ENCODE measurements around the gene TNFRSF11A.

Gene TNFRSF11A

GRCh38 chr18:62332964-62333695, 8.0 kb downstream of the TNFRSF11A start:
- DNase-seq (ENCODE audit: low read depth) = no peak
- no peak for TF ChIP-seq CTCF (IDR thresholded peaks at IDR 0.05; ENCODE audit: control insufficient read depth, insufficient read depth, low read depth, low read length, missing control alignments)
- H3K4me3 ChIP-seq (ENCODE audit: control insufficient read depth, low read depth, low read length) = no peak overlapping the region

GRCh38 chr18:62334120-62334519, 9.0 kb downstream of the TNFRSF11A start:
- TF ChIP-seq CTCF (IDR thresholded peaks at IDR 0.05; ENCODE audit: control insufficient read depth, insufficient read depth, low read depth, low read length, missing control alignments) = no peak
- no peak for DNase-seq (ENCODE audit: low read depth)
- no peak overlapping the region for H3K4me3 ChIP-seq (ENCODE audit: control insufficient read depth, low read depth, low read length)

DNA sequence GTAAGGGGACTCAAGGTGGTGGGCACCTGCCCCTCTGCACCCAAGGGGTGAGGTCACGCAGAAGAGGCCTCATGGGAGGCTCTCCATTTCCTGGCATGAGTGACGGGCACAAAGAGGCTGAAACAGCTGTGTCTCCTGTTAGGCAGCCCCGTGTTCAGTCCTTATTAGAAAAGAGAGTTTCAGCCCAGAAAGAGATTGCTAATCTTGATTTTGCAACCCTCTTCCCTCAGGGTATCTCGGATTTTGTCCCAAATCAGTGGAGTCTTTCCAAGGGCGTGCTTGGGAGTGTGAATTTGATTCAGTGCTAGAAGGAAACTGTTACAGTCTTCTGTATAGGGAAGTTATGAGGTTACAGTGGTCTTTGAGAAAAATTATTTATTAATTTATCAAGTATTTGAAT, 10.4 kb downstream of the TNFRSF11A start:
- H3K4me3 ChIP-seq (ENCODE audit: control insufficient read depth, low read depth, low read length) = no peak overlapping the region
- no peak for TF ChIP-seq CTCF (IDR thresholded peaks at IDR 0.05; ENCODE audit: control insufficient read depth, insufficient read depth, low read depth, low read length, missing control alignments)
- DNase-seq (ENCODE audit: low read depth) = no peak

- TF ChIP-seq CTCF (IDR thresholded peaks at IDR 0.05; ENCODE audit: control insufficient read depth, insufficient read depth, low read depth, low read length, missing control alignments) = no peak
- no peak overlapping the region for H3K4me3 ChIP-seq (ENCODE audit: control insufficient read depth, low read depth, low read length)
- no peak for DNase-seq (ENCODE audit: low read depth)
These were observed 11.5 kb downstream of the TNFRSF11A start for GRCh38 chr18:62336618-62337017.

GRCh38 chr18:62337336-62337735, 12.2 kb downstream of the TNFRSF11A start:
- no peak for TF ChIP-seq CTCF (IDR thresholded peaks at IDR 0.05; ENCODE audit: control insufficient read depth, insufficient read depth, low read depth, low read length, missing control alignments)
- DNase-seq (ENCODE audit: low read depth) = no peak

DNA sequence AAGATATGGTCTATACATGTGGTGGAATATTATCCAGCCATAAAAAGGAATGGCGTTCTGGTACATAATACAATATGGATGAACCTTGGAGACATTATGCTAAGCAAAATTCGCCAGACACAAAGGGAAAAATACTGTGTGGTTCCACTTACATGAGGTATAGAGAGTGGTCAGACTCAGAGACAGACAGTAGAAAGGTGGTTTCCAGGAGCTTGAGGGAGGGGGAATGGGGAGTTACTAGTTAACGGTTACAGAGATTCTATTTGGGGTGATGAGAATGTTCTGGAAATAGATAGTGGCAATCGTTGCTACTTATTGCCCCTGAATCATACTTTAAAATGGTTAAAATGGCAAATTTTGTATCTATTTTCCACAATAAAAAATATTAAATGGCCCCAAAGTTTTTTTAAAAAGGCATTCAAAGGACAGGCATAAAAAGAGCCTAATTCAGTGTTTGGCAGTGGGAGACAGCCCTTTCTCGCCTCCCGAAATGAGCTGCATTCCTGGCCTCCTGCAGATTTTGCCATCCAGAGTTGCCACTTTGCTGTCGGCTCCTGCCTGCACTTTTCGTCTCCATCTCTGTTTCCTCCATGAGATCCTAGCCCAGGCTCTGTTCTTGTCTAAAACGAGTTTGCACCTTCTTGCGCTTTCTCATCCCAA, 13.5 kb downstream of the TNFRSF11A start:
- no peak for TF ChIP-seq CTCF (IDR thresholded peaks at IDR 0.05; ENCODE audit: control insufficient read depth, insufficient read depth, low read depth, low read length, missing control alignments)
- no peak overlapping the region for H3K4me3 ChIP-seq (ENCODE audit: control insufficient read depth, low read depth, low read length)
- no peak for DNase-seq (ENCODE audit: low read depth)

More at GRCh38 chr18:62337336-62337735, 12.2 kb downstream of the TNFRSF11A start:
- H3K4me3 ChIP-seq (ENCODE audit: control insufficient read depth, low read depth, low read length) = no peak overlapping the region

Measured in AG09309 (cell line).